OCI-LY1 (cell line): ENCODE measurements around the gene AQP5.

Experiments
- H2AFZ ChIP-seq: fragments of 200-600 bp; sonication (generic), shearing (Covaris generic); 2 replicates; pipeline ENCODE4 v1.6.0; 2014; ENCODE audit warnings: antibody characterized with exemption, mild to moderate bottlenecking, low read length
- H3F3A ChIP-seq: fragments of 200-600 bp; sonication (generic), shearing (Covaris generic); 2 replicates; pipeline ENCODE4 v1.6.0; 2014; ENCODE audit warnings: mild to moderate bottlenecking, antibody characterized with exemption, low read length, moderate library complexity; ENCODE audit not compliant: insufficient read depth
- H3K27ac ChIP-seq: fragments of 200-600 bp; sonication (generic); 2 replicates; pipeline ENCODE4 v1.5.1; 2014; ENCODE audit warnings: low read length, mixed run types, mild to moderate bottlenecking, low read depth; ENCODE audit not compliant: poor library complexity, severe bottlenecking
- H3K27me3 ChIP-seq: fragments of 200-600 bp; sonication (generic); 2 replicates; pipeline ENCODE4 v1.6.0; 2014; ENCODE audit warnings: antibody characterized with exemption, mild to moderate bottlenecking, low read length, moderate library complexity; ENCODE audit not compliant: insufficient read depth
- H3K36me3 ChIP-seq: fragments of 200-600 bp; sonication (generic); 2 replicates; pipeline ENCODE4 v1.6.1; 2014; ENCODE audit warnings: mild to moderate bottlenecking, antibody characterized with exemption, low read length, moderate library complexity, mixed read lengths; ENCODE audit not compliant: insufficient read depth
- H3K4me1 ChIP-seq: fragments of 200-600 bp; sonication (generic); 2 replicates; pipeline ENCODE4 v1.5.1; 2014; ENCODE audit warnings: mild to moderate bottlenecking, low read length, moderate library complexity; ENCODE audit not compliant: insufficient read depth, severe bottlenecking
- H3K4me2 ChIP-seq: fragments of 200-600 bp; sonication (generic), shearing (Covaris generic); 2 replicates; pipeline ENCODE4 v1.6.1; 2014; ENCODE audit warnings: low read length
- H3K4me3 ChIP-seq: fragments of 200-600 bp; sonication (generic); 2 replicates; pipeline ENCODE4 v1.5.1; 2014; ENCODE audit warnings: low read length, low read depth, mild to moderate bottlenecking, mixed read lengths; ENCODE audit not compliant: poor library complexity, severe bottlenecking
- H3K79me2 ChIP-seq: fragments of 200-600 bp; shearing (Covaris generic); 2 replicates; pipeline ENCODE4 v1.6.1; 2016; ENCODE audit warnings: mixed run types, low read length, mixed read lengths; ENCODE audit not compliant: insufficient read depth
- H3K9ac ChIP-seq: fragments of 200-600 bp; sonication (generic), shearing (Covaris generic); 2 replicates; pipeline ENCODE4 v1.6.1; 2014; ENCODE audit warnings: mild to moderate bottlenecking, low read length, mixed read lengths
- H3K9me2 ChIP-seq: fragments of 200-600 bp; sonication (generic), shearing (Covaris generic); 2 replicates; pipeline ENCODE4 v1.6.1; 2014; ENCODE audit warnings: low read depth, mild to moderate bottlenecking, low read length, mixed read lengths
- H3K9me3 ChIP-seq: fragments of 200-600 bp; shearing (Covaris generic); 2 replicates; pipeline ENCODE4 v1.6.1; 2014; ENCODE audit warnings: low read length, mixed read lengths
- H4K20me1 ChIP-seq: fragments of 200-600 bp; sonication (generic), shearing (Covaris generic); 2 replicates; pipeline ENCODE4 v1.6.0; 2016; ENCODE audit warnings: mild to moderate bottlenecking, low read length; ENCODE audit not compliant: insufficient read depth
- CTCF ChIP-seq: fragments of 200-600 bp; sonication (generic), shearing (Covaris generic); IDR thresholded peaks from 2 replicates; pipeline ENCODE4 v1.5.1; 2017; ENCODE audit warnings: mild to moderate bottlenecking, antibody characterized with exemption, low read length, moderate library complexity, mixed read lengths
- EZH2 ChIP-seq: fragments of 200-600 bp; sonication (generic), shearing (Covaris generic); IDR thresholded peaks from 2 replicates; pipeline ENCODE4 v1.8.0; 2017; ENCODE audit warnings: borderline replicate concordance, mixed run types, mild to moderate bottlenecking, antibody characterized with exemption, low read length, moderate library complexity, mixed read lengths

AQP5 gene

GRCh38 chr12:49990273-49990672 is 28.6 kb downstream of the AQP5 start:
- peaks cover 90% of the 10 kb centered on the region for H3K36me3 ChIP-seq
- no peaks in the 10 kb centered on the region for H4K20me1 ChIP-seq
- H3K4me1 ChIP-seq = no peaks in the 10 kb centered on the region
- no peak overlapping the region for H2AFZ ChIP-seq
- H3K9ac ChIP-seq = no peak overlapping the region
- no peaks in the 10 kb centered on the region for H3K27me3 ChIP-seq
- H3F3A ChIP-seq = 0 out of 2 replicates have a peak, but pooled peaks cover 4% of the 10 kb centered on the region
- H3K4me3 ChIP-seq = no peak overlapping the region
- no peak overlapping the region for H3K27ac ChIP-seq
- no peak overlapping the region for H3K4me2 ChIP-seq
- no peaks in the 10 kb centered on the region for H3K79me2 ChIP-seq
- no peak for TF ChIP-seq EZH2
- H3K9me3 ChIP-seq = no peaks in the 10 kb centered on the region
- H3K9me2 ChIP-seq = no peaks in the 10 kb centered on the region

DNA sequence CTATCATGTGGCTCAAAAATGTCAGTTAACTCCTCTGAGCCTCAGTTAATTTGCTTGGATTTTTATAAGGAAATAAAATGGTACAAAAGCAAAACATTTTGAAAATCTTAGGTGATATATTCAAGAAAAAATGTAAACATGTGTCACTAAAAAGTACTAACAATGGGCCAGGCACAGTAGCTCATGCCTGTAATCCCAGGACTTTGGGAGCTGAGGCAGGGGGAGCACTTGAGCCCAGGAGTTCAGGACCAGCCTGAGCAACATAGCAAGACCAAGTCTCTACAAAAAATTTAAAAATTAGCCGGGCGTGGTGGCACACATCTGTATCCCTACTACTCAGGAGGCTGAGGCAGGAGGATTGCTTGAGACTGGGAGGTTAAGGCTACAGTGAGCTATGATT is 36.8 kb downstream of the AQP5 start:
- Histone ChIP-seq H3K36me3 (peaks cover 97% of the 10 kb centered on the region), H3K4me1 (no peaks in the 10 kb centered on the region), H3K4me3 (no peak overlapping the region), H3K9me2 (no peaks in the 10 kb centered on the region), H3K27ac (no peak overlapping the region), H3K79me2 (no peaks in the 10 kb centered on the region), H2AFZ (no peak overlapping the region), H3F3A (no peaks in the 10 kb centered on the region), H3K27me3 (no peaks in the 10 kb centered on the region), H4K20me1 (no peaks in the 10 kb centered on the region), H3K9ac (no peak overlapping the region), H3K4me2 (no peak overlapping the region), H3K9me3 (no peaks in the 10 kb centered on the region)
- TF ChIP-seq EZH2 (no peak), CTCF (no peak)

GRCh38 chr12:50003595-50003994 is 41.9 kb downstream of the AQP5 start:
- Histone ChIP-seq H3K36me3 (peaks cover 85% of the 10 kb centered on the region), H4K20me1 (no peaks in the 10 kb centered on the region), H3K9ac (no peak overlapping the region), H2AFZ (no peak overlapping the region), H3K27me3 (no peaks in the 10 kb centered on the region), H3K9me2 (no peaks in the 10 kb centered on the region), H3K4me3 (no peak overlapping the region), H3K9me3 (no peaks in the 10 kb centered on the region), H3K27ac (no peak overlapping the region), H3K4me1 (peaks cover 31% of the 10 kb centered on the region), H3K79me2 (peaks cover 5% of the 10 kb centered on the region; the same call in 1 of the 2 replicates), H3K4me2 (no peak overlapping the region), H3F3A (no peaks in the 10 kb centered on the region)
- TF ChIP-seq CTCF (no peak), EZH2 (no peak)

DNA sequence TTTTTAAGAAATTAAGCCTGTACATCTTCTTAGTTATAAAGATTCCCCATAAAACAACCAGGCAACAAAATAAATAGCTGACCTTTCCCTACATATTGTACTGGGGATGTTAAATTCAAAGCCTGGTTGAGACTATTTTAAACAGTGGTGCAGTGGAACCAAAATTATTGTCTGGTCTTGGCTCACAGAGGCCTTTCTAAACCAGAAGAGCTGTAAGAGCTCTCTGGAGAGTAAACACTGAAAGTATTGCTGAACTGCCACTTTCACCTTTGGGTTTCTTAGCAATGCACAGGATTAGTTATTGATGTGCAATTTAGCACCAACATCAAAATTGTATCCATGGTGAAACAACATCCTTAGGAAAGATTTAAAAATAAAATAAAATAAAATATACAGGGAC is 43.0 kb downstream of the AQP5 start:
- Histone ChIP-seq H3K4me3 (no peak overlapping the region), H3K27me3 (no peaks in the 10 kb centered on the region), H3K4me1 (peaks cover 35% of the 10 kb centered on the region), H3K4me2 (no peak overlapping the region), H3F3A (no peaks in the 10 kb centered on the region), H3K27ac (no peak overlapping the region), H2AFZ (no peak overlapping the region), H3K9ac (no peak overlapping the region), H3K36me3 (peaks cover 85% of the 10 kb centered on the region), H4K20me1 (no peaks in the 10 kb centered on the region), H3K79me2 (peaks cover 12% of the 10 kb centered on the region), H3K9me2 (no peaks in the 10 kb centered on the region), H3K9me3 (no peaks in the 10 kb centered on the region)
- no peak for TF ChIP-seq CTCF
- TF ChIP-seq EZH2 = no peak
